HUDEP-2 (cell line): ENCODE data around the gene RNF212.
"Not testable (repeated sequence)": the region's sequence is repeated elsewhere in the genome, so short reads cannot be mapped to it uniquely, and the experiment has no call there.

ENCODE experiments used
- DNase-seq, 76 experiments: peaks; one replicate each; lab custom pipeline; 2025; ENCODE audit not compliant: unreplicated experiment in 76 of 76; lab: John Stamatoyannopoulos, UW

RNF212 gene

DNA sequence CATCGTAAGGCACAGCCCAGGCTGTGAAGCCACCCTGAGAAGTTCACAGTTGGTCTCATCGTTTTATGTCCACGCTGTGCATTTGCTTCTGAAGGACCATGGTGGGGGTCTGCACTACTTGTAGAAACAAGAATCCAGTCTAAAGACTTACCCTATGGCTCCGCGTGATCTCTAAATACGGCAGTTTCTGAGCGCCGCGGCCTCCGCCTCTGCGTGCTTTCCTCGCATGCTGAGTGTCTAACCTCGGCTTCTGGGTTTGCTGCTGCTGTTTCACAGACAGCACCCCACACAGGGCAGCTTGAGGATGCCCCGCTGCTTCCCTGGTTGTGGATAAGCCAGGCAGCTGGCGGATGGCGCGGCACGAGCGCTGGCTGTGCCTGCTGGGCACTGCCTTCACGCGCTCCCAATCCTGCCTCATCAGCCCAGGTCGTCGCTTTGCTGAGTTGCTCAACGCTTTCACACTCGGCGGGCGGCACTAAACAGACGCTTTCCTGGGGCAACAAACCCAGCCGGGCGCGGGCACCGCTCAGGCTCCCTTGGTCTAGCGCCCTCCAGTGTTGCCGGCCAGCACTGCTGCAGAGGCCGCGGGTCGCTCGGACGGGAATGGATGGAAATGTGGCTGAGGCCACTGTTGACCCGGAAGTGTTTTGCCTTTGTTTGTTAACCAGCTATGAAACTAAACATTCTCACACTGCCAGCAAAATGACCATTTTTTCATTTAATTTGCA lies 62.7 kb downstream of the RNF212 start:
- no peak for DNase-seq

DNA sequence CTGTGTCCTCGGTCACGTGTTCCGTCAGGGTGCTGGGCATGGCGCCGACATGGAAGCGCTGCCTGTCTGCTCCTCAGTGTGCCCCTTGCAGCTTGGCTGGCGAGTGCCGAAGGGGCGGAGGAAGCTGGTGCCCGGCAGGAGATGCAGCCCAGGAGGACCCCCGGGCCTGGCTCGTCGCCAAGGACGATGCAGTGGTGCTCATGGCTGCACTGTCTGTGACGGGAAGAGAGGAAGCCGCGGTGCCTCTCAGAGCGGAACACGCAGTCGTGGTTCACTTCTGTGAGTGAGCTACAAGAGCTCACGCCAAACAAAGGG lies 63.8 kb downstream of the RNF212 start:
- DNase-seq: no peak

DNA sequence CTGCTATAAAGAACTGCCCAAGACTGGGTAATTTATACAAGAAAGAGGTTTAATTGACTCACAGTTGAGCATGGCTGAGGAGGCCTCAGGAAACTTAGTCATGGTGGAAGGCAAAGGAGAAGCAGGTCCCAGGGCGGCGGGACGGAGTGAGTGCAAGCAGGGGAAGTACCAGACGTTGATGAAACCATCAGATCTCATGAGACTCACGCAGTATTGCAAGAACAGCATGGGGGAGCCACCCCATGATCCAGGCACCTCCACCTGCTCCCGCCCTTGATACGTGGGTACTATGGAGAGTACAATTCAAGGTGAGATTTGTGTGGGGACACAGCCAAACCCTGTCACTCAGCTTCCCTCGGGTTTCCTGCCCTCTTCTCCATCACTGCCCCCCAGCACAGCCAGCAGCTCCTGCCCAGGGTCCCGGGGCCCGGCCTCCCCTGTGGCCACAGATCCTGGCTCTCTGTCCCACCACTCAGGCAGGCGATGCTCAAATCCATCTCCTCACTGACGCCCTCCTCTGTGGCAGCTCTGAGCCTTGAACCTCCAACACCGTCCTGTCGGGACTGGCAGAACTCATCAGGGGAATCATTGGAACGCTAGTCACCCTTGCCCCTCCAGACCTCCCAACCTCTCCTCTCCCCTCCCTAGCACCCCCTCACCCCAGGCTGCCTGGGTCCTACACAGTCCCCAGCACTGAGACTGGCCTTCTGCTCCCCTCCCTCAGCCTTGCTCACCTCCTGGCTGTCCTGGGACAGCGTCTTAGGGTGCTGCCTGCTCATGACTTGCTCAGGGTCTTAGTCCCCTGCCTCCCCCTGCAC lies 64.4 kb downstream of the RNF212 start:
- no peak for DNase-seq

DNA sequence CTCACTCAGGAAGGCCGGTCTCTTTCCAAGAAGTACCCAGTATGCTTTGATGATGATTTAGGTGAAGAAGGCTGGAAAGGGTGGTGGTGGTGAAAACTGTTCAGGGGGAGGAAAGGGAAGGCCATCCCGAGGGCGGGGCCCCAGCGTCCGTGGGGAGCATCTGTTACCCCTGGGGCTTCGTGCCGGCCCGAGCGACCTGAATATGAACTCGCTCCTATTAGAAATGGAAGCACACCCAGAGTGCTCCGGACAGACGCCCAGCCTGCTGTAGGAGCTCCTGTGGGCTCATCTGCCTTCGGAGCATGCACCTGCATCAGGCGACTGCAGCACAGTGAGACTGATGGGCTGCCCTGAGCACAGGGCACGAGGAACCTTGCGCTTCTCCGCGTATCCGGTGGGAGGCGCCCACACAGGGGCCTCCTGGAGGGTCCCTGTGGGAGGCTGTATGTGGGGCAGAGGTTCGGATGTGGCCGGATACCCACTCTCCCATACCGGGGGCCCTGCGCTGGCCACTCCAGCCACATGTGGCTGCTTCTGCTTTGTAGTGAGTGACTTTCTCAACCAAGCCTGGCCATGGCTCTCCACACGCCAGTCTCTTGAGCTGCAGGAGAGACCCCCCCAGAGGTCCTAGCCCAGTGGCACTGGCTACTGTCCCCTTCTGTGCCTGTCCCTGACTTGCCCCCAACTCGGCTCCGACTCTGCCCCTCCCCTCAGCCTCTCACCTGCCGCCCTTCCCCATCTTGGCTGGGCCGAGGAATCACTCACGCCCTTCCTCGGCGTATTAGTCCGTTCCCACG lies 65.2 kb downstream of the RNF212 start:
- DNase-seq: no peak

DNA sequence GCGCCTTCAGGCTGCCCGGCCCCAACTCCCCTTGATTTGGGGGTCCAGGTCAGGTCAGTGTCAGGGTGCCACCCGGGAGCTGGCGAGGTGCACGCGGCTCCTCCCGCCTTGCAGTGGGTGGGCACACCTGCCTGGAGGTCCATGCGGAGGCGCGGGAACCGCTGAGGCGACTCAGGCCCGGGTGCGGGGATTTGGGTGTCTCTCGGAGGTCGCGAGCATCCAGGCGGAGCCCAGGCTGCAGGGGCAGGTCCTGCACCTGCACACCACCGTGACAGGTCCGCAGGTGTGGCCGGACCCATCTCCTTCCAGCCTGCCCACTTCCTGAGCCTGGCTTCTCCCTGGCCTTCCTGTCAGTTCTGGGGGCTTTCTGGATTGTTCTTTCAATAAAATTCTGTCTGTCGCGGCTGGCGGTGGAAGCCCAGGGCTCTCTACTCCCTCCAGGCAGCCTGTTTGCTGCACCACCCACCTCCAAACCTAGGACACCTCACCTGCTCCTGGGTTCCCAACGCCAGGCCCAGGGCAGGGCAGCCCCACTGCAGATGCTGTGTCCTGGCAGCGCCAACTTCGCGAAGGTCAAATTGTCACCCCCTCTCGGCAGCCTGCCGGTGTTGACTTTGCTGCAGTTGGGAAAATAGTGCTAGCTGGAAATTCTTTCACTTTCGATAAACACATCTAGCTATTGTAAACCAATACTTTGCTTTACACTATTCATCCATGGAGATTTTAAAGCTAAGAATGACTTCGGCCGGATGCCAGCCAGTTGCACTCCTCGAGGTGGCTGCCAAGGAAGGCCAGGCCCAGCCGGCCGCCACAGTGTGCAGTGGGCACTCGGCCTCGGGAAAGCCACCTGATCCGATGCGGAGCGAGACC lies 66.0 kb downstream of the RNF212 start:
- no peak for DNase-seq

DNA sequence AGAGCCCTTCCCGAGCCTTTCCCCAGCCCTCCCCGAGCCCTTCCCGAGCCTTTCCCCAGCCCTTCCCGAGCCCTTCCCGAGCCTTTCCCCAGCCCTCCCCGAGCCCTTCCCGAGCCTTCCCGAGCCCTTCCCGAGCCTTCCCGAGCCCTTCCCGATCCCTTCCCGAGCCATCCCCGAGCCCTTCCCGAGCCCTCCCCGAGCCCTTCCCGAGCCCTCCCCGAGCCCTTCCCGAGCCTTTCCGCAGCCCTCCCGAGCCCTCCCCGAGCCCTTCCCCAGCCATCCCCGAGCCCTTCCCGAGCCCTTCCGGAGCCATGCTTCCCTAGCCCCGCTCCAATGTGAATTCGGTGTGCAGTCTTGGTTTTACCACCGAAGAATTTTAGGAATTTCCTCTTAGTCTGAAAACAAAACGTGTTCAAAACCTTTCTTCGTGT lies 66.8 kb downstream of the RNF212 start:
- not testable (repeated sequence) for DNase-seq

DNA sequence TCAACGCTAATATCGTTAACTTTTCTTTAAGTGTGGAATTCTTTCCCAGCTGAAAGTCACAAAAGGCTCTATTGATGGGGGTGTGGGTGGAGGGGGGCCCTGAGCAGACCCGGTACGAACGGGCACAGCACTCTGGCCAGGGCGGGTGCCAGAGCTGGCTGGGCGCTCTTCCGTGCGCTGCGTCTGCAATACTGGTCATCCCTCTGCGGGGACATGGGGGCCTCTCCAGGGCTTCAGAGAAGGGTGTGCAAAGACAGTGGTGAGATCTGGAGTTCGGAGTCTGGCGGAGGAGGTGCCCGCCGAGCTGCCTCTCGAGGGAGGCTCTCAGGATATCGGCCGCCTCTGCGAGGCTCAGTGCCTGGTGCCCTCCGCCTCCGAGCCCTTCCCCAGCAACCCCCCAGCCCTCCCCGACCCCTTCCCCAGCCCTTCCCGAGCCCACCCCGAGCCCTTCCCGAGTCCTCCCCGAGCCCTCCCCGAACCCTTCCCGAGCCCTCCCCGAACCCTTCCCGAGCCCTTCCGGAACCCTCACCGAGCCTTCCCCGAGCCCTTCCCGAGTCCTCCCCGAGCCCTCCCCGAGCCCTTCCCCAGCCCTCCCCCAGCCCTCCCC lies 67.7 kb downstream of the RNF212 start:
- no peak for DNase-seq

DNA sequence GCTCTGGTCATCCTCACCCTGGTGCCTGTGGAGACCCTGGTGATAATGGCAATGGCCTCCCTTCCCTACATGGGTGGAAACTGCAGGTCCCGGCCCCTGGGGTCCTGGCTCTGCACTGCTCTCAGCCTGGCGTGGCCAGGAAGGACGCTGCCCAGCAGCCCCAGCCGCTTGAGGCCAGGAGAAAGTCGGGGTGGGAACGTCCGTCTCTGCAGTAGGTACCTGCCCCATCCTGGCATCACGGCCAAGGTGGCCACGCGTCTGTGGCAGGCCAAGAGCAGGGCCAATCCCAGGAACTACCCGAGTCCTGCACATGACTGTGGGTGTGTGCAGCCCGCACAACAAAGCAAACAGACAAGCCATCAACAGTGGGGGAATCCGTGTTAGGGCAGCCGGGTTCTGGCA lies 68.2 kb downstream of the RNF212 start:
- DNase-seq: no peak

DNA sequence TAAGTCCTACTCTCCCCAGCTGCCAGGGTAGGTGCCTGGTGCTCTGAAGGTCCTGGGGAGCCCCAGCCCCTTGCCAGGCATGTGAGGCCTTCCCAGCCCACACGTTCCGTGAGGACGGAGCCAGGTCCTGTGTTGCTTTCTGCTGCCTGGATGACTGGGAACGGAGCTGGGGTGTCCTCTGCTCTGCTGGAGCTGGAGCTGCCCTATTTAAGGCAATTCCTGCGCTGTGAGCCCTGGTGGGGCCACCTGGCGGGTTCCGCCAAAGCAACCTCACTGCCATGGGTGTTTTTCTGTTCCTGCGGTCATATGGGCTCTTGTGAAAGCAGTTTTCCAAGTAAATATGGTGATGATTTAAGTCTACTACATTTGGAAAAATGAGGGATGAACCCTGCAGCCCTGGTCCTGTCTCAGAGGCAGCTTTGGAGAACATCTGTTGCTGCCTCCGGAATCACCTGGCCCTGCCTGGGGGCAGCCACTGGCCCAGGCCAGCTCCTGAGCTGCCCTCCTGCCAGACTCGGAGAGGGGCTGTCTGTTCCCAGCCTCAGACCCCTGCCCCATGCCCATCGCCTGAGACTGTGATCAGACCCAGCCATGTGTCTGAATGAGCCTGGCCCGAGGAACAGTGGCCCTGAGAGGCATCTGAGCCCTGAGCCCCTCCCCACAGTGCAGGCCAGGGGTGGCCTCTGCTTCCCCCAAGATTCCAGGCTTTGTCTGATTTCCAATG lies 68.7 kb downstream of the RNF212 start:
- DNase-seq: no peak

DNA sequence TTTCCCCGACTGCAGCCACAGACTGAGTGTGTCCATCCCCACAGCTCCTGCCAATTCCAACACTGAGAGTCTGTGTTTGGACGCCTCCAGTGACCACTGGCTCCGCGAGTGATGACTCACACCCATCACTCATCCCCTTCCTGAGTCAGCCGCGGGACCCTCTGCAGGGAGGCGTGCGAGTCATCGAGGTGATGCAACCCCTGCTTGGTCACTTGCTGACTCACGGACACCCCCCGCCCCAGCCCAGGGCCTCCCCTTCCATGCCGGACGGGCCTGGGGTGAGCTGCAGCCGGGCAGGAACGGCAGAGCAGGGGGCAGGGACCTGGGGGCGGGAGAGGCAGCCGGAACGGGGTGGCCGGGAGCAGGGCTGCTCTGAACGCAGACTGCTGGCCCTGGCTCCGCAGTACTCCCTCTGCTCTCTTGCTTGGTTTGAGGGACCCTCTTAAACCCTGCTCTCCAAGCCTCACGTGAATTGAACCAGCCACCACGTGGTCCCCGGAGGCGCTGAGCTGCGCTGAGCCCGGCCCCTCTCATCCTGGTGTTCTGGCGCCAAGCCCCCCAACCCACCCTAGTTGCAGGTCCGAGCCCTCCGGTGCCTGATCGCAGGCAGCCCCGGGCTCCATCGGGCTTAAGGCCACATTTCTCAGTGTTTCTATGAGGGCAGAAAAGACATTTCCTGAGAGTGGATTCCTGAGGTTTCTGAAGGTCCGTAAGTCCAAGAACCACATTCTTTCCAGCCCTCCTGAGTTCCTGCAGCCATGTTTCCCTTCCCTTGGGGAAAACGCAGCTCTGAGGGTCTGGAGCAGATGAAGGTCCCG lies 69.5 kb downstream of the RNF212 start:
- DNase-seq: peak in 8 of 76 experiments; percentile 11 to 36 (median 22)

DNA sequence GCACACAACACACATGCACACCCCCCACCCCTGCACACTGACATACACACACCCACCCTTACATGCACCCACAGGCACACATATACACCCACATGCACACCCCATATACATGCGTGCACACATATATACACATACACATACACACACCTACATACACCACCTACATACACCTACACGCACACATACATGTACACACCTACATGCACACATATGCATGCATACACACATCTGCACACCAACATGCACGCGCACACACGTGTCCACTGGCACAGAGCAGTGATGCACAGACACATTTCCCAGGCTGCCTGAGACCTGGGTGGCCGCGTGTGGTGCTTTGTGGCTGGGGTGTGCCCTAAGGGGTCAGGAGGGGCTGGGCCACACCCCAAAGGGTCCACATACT lies 70.2 kb downstream of the RNF212 start:
- no peak for DNase-seq

DNA sequence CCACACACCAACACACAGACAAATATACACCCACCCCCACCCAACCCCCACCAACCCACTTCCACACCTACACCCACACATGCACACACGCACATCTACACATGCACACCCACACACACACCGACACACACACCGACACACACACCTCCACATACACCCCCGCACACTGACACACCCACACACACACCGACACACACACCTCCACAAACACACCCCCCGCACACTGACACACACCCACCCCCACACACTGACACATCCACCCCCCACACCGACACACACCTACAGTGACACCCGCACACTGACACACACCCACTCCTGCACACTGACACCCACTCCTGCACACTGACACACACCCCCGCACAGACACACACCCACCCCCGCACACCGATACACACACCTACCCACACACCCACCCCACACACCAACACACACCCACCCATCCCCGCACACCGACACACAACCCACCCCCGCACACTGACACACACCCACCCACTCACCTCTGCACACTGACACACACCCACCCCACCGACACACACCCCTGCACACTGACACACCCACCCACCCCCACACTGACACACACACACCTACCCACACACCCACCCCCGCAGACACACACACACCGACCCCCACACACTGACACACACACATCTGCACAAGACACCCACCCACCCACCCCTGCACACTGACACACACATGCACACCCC lies 70.9 kb downstream of the RNF212 start:
- no peak for DNase-seq

DNA sequence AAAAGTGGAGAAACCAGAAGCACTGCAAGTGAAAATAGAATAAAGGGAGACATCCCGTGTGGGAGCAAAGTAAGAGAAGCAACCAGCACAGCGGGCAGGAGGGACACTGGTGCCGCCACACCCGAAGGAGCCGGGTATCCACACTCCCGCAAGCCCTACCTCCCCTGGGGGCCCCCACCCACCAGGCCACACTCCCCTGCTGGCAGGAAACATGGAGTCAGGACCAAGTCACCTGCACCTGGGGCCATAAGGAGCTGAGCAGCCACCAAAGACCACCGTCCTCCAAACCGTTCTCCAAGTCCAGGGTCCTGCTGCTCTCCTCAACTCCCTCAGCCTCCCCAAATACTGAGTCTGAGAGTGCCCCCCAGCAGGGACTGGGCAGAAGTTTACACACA lies 71.4 kb downstream of the RNF212 start:
- DNase-seq: no peak

DNA sequence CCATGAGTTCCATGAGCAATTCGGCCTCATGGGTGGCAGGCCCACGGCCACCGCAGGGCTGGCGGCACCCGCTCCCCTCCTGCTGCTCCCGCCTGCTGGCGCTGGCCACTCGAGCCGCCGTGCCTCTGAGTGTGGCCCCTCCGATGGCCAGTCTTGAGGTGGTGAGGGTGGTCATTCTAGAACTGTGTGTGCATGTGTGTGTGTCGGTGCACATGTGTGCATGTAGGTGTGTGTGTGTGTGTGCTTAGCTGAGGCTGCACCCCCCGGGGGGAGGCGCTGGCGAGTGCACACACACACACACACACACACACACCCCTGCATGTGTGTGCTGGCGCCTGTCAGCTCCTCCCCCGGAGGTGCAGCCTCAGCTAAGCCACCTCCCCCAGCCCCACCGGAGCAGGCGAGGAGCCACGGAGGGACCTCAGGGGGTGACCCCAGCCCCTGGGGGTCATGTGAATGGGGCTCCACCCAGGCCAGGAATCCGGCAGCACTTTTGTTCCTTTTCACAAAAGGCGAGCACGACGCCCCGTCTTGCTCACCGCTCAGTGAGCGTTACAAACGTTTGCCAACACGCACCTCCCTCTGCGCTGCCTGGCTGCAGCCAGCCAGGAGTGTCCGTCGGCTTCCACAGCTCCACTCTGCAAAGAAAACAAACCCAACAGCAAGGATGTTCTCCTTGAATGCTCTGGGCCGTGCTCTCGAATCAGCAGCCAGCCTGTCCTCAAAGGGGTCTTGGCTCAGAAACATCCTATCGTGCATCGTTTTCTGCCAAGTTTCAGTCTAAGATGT lies 72.0 kb downstream of the RNF212 start:
- DNase-seq: no peak

DNA sequence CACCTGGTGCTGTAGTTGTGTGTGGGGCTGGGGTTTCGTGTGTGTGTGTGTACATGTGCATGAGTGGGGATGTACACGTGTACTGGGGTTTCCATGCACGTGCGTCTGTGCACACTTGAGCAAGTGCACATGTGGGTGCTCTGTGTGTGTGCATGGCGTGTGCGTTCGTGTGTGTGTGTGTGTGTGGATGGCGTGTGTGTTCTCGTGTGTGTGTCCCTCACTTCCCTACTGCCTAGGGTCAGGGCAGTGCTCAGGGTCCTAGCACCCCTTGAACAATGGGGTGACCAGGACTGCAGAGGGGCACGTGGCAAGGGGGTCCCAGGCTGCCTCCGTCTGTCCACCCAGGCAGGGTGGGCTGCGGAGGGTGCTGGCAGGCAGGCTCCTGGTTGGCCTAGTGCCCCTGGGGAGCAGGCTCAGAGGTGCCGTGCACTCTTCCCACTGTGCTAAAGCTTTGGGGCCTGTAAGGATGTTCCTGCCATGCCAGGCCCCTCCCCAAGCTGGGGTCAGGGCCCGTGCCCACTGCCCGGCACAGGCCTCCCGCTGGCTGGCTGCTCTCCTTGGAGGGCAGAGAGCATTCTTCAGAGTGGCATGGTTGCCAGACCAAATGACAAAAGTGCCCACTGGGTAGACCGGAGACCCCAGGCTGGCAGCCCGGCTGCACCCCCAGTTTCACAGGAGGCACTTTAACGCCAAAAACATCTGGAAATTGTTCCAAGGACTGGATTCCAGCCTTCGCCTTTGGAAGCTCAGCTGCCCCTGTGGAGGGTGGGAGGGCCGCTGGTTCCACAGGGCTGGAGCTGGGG lies 72.8 kb downstream of the RNF212 start:
- DNase-seq: no peak
